H9 (cell line): ENCODE results near the gene GRIK4. TPM values are rescaled to one million over a fixed set of nuclear protein-coding genes. Genes with fewer than 3 reads are reported as not detected.

Experiments
- DNase-seq: peaks from one replicate; pipeline ENCODE4 v3.0.0-alpha.2; 2017
- H2AFZ ChIP-seq: one replicate; pipeline ENCODE4 v1.6.1; 2013; ENCODE audit warnings: mild to moderate bottlenecking, low read length, control low read depth, moderate library complexity
- H2AK5ac ChIP-seq: 2 replicates; pipeline ENCODE4 v1.6.1; 2013; ENCODE audit warnings: low read length, control low read depth, mixed read lengths; ENCODE audit not compliant: insufficient read length
- H2BK120ac ChIP-seq: one replicate; pipeline ENCODE4 v1.6.1; 2013; ENCODE audit warnings: low read depth, mild to moderate bottlenecking, low read length, control low read depth, inconsistent platforms; ENCODE audit not compliant: poor library complexity, severe bottlenecking
- H2BK12ac ChIP-seq: 2 replicates; pipeline ENCODE4 v1.6.1; 2013; ENCODE audit warnings: low read length, control low read depth, mixed read lengths, low read depth; ENCODE audit not compliant: insufficient read length
- H2BK15ac ChIP-seq: 2 replicates; pipeline ENCODE4 v1.6.1; 2013; ENCODE audit warnings: low read depth, low read length, control low read depth
- H2BK20ac ChIP-seq: one replicate; pipeline ENCODE4 v1.6.1; 2013; ENCODE audit warnings: low read depth, mild to moderate bottlenecking, low read length, control low read depth, inconsistent platforms; ENCODE audit not compliant: poor library complexity, severe bottlenecking
- H2BK5ac ChIP-seq: 2 replicates; pipeline ENCODE4 v1.6.1; 2013; ENCODE audit warnings: low read length, control low read depth, mixed read lengths; ENCODE audit not compliant: insufficient read length
- H3K14ac ChIP-seq: 2 replicates; pipeline ENCODE4 v1.6.1; 2013; ENCODE audit warnings: low read length, control low read depth; ENCODE audit not compliant: insufficient read depth
- H3K18ac ChIP-seq: 2 replicates; pipeline ENCODE4 v1.6.1; 2013; ENCODE audit warnings: low read depth, mild to moderate bottlenecking, mixed read lengths, low read length, control low read depth; ENCODE audit not compliant: insufficient read length
- H3K23ac ChIP-seq: 2 replicates; pipeline ENCODE4 v1.6.1; 2013; ENCODE audit warnings: low read length, control low read depth, mixed read lengths, low read depth; ENCODE audit not compliant: insufficient read length
- H3K23me2 ChIP-seq: 2 replicates; pipeline ENCODE4 v1.6.1; 2013; ENCODE audit warnings: low read depth, mild to moderate bottlenecking, mixed read lengths, low read length, control low read depth; ENCODE audit not compliant: insufficient read length, poor library complexity, severe bottlenecking
- H3K27ac ChIP-seq: 2 replicates; pipeline ENCODE4 v1.5.1; 2013; ENCODE audit warnings: low read length, control low read depth, mixed read lengths, low read depth; ENCODE audit not compliant: insufficient read length
- H3K27me3 ChIP-seq: 2 replicates; pipeline ENCODE4 v1.6.1; 2013; ENCODE audit warnings: low read length, control low read depth, inconsistent platforms; ENCODE audit not compliant: insufficient read depth
- H3K4ac ChIP-seq: 2 replicates; pipeline ENCODE4 v1.6.1; 2013; ENCODE audit warnings: low read depth, mild to moderate bottlenecking, control low read depth, inconsistent platforms, low read length, moderate library complexity
- H3K4me1 ChIP-seq: 2 replicates; pipeline ENCODE4 v1.6.1; 2013; ENCODE audit warnings: low read length, control low read depth, inconsistent platforms; ENCODE audit not compliant: insufficient read depth
- H3K4me2 ChIP-seq: 2 replicates; pipeline ENCODE4 v1.6.1; 2013; ENCODE audit warnings: low read length, control low read depth, mixed read lengths; ENCODE audit not compliant: insufficient read length, insufficient read depth
- H3K56ac ChIP-seq: 2 replicates; pipeline ENCODE4 v1.6.1; 2013; ENCODE audit warnings: low read depth, mild to moderate bottlenecking, mixed read lengths, low read length, control low read depth; ENCODE audit not compliant: insufficient read length
- H3K79me1 ChIP-seq: 2 replicates; pipeline ENCODE4 v1.6.1; 2013; ENCODE audit warnings: low read depth, mild to moderate bottlenecking, moderate library complexity, low read length, control low read depth, inconsistent platforms; ENCODE audit not compliant: insufficient read depth, poor library complexity, severe bottlenecking
- H3K79me2 ChIP-seq: 2 replicates; pipeline ENCODE4 v1.6.1; 2013; ENCODE audit warnings: low read length, control low read depth, inconsistent platforms; ENCODE audit not compliant: insufficient read depth
- H3K9ac ChIP-seq: 2 replicates; pipeline ENCODE4 v1.6.1; 2013; ENCODE audit warnings: low read length, control low read depth, mixed read lengths; ENCODE audit not compliant: insufficient read length; ENCODE audit errors: extremely low read depth
- H3K9me3 ChIP-seq: one replicate; pipeline ENCODE4 v1.6.1; 2013; ENCODE audit warnings: low read depth, low read length, inconsistent platforms; ENCODE audit not compliant: control insufficient read depth
- H3T11ph ChIP-seq: one replicate; pipeline ENCODE4 v1.6.1; 2013; ENCODE audit warnings: mild to moderate bottlenecking, low read length, control low read depth, inconsistent platforms
- H4K20me1 ChIP-seq: one replicate; pipeline ENCODE4 v1.6.1; 2013; ENCODE audit not compliant: control insufficient read depth, insufficient read length, insufficient read depth
- H4K5ac ChIP-seq: 2 replicates; pipeline ENCODE4 v1.6.1; 2013; ENCODE audit warnings: low read depth, mild to moderate bottlenecking, mixed read lengths, low read length, control low read depth; ENCODE audit not compliant: insufficient read length
- H4K8ac ChIP-seq: replicated peaks from 2 replicates; pipeline ENCODE4 v1.6.1; 2013; ENCODE audit warnings: low read length, control low read depth, mixed read lengths, low read depth; ENCODE audit not compliant: insufficient read length
- H4K91ac ChIP-seq: 2 replicates; pipeline ENCODE4 v1.6.1; 2013; ENCODE audit warnings: low read depth, mild to moderate bottlenecking, moderate library complexity, mixed read lengths, low read length, control low read depth; ENCODE audit not compliant: insufficient read length
- H3K27ac Mint-ChIP-seq, 3 experiments: 2 replicates in 2 of 3; 3 replicates in 1 of 3; pipeline ENCODE4 v1.8.0; 2020 to 2021; ENCODE audit warnings: mixed read lengths in 3 of 3, mild to moderate bottlenecking in 1 of 3, moderate library complexity in 1 of 3
- H3K27me3 Mint-ChIP-seq: 2 replicates; pipeline ENCODE4 v1.8.0; 2021; ENCODE audit warnings: low read depth, mild to moderate bottlenecking, moderate library complexity, mixed read lengths
- H3K36me3 Mint-ChIP-seq, 3 experiments: 2 replicates in 2 of 3; 3 replicates in 1 of 3; pipeline ENCODE4 v1.8.0; 2020 to 2021; ENCODE audit warnings: low read depth in 3 of 3, mixed read lengths in 3 of 3; ENCODE audit not compliant: insufficient read depth in 1 of 3
- H3K4me1 Mint-ChIP-seq, 2 experiments: 2 replicates each; pipeline ENCODE4 v1.8.0; 2020; ENCODE audit warnings: mixed read lengths in 2 of 2
- H3K4me3 Mint-ChIP-seq, 2 experiments: 2 replicates in 1 of 2; 3 replicates in 1 of 2; pipeline ENCODE4 v1.8.0; 2020 to 2021; ENCODE audit warnings: mild to moderate bottlenecking in 2 of 2, mixed read lengths in 2 of 2, moderate library complexity in 1 of 2
- H3K9me3 Mint-ChIP-seq, 2 experiments: 2 replicates in 1 of 2; 3 replicates in 1 of 2; pipeline ENCODE4 v1.8.0; 2020; ENCODE audit warnings: mild to moderate bottlenecking in 2 of 2, mixed read lengths in 2 of 2, moderate library complexity in 1 of 2
- CTCF ChIP-seq: fragments of 200-600 bp; sonication (generic); conservative IDR thresholded peaks from 3 replicates; pipeline ENCODE4 v1.8.0; 2021; ENCODE audit warnings: antibody characterized with exemption, mild to moderate bottlenecking
- WGBS: extraction: QIAGEN DNeasy Blood & Tissue Kit; methylation state at CpG from one replicate; pipeline ENCODE4 v1.1.7; 2013; ENCODE audit warnings: missing lambda C conversion rate, low lambda C conversion rate, mixed read lengths; ENCODE audit not compliant: insufficient read length; ENCODE audit errors: extremely low coverage; 5-methylcytosine and 5-hydroxymethylcytosine counted together
- total RNA-seq: library from RNA; stranded (reverse); gene quantifications from 2 replicates; pipeline ENCODE4 v1.2.1, GENCODE V29; 2021

GRIK4 gene
- total RNA-seq, 1 experiment from 2014 or later = 2.3 TPM

- H3K9me3 Mint-ChIP-seq = no peaks in the 10 kb centered on the region
- H3K4me3 Mint-ChIP-seq = no peak overlapping the region
- Histone ChIP-seq H3K23ac (no peak overlapping the region), H3K4ac (no peak overlapping the region), H2BK20ac (no peak overlapping the region), H4K8ac (no peak overlapping the region), H2BK15ac (no peak overlapping the region), H3K56ac (no peak overlapping the region), H4K5ac (no peak overlapping the region), H2BK12ac (no peak overlapping the region), H3K9ac (no peak overlapping the region), H3T11ph (no peak overlapping the region), H3K79me2 (no peaks in the 10 kb centered on the region), H3K18ac (no peak overlapping the region), H3K79me1 (no peaks in the 10 kb centered on the region), H4K91ac (no peak overlapping the region), H3K27ac (no peak overlapping the region), H3K9me3 (no peaks in the 10 kb centered on the region), H2BK120ac (no peak overlapping the region), H3K4me2 (no peak overlapping the region), H3K27me3 (no peaks in the 10 kb centered on the region), H3K14ac (no peak overlapping the region), H2AFZ (no peak overlapping the region), H4K20me1 (no peaks in the 10 kb centered on the region), H2BK5ac (no peak overlapping the region), H3K4me1 (no peaks in the 10 kb centered on the region), H2AK5ac (no peak overlapping the region), H3K23me2 (no peaks in the 10 kb centered on the region)
- peaks cover 19 to 61% (median 46%) of the 10 kb centered on the region in 3 experiments; a peak in 6 of 7 replicates for H3K36me3 Mint-ChIP-seq
- no peaks in the 10 kb centered on the region; the same call in 1 of the 2 replicates for H3K27me3 Mint-ChIP-seq
- no CpG with 5 or more reads among the region's 6 CpGs for WGBS
- H3K27ac Mint-ChIP-seq = no peak overlapping the region; a peak in 1 of 7 replicates
- TF ChIP-seq CTCF = no peak
- DNase-seq = no peak
- no peaks in the 10 kb centered on the region for H3K4me1 Mint-ChIP-seq
Measured at GRCh38 chr11:120465921-120466534, 45.5 kb upstream of the GRIK4 start.
